SK-N-SH (cell line): ENCODE results near the gene LIMS1. TPM values are rescaled to one million over a fixed set of nuclear protein-coding genes. Genes with fewer than 3 reads are reported as not detected.

Experiments used
- CTCF ChIA-PET: fragments of 300-600, 350-600 bp; formaldehyde crosslinking; extraction: SDS; loops from one replicate; lab custom pipeline; 2021; lab: Yijun Ruan, JAX
- POLR2A ChIA-PET: fragments of 350-600 bp; sonication (Branson Sonifier 250); formaldehyde crosslinking; extraction: SDS; loops from one replicate; lab custom pipeline; 2020; ENCODE audit warnings: antibody characterized with exemption, inconsistent platforms; lab: Yijun Ruan, JAX
- DNase-seq: peaks from one replicate; pipeline ENCODE4 v3.0.0; 2012
- H2AFZ ChIP-seq: fragments of 200-600 bp; sonication (generic); 2 replicates; pipeline ENCODE4 v1.8.1; 2016; ENCODE audit warnings: antibody characterized with exemption, mild to moderate bottlenecking, low read depth
- H3F3A ChIP-seq: fragments of 200-600 bp; sonication (generic); replicated peaks from 2 replicates; pipeline ENCODE3; 2016; ENCODE audit warnings: antibody characterized with exemption, mild to moderate bottlenecking; ENCODE audit not compliant: insufficient read depth
- H3K27ac ChIP-seq, 2 experiments: fragments of 200-500 bp in 1 of 2; fragments of 200-600 bp in 1 of 2; sonication (Bioruptor generic) in 1 of 2; sonication (generic), shearing (Covaris generic) in 1 of 2; 2 replicates each; pipeline versions ENCODE4 v1.5.1 to v1.6.1; 2014 to 2016; ENCODE audit warnings: low read depth in 2 of 2, inconsistent platforms in 1 of 2, low read length in 1 of 2, mild to moderate bottlenecking in 1 of 2, mixed read lengths in 1 of 2
- H3K27me3 ChIP-seq: fragments of 200-600 bp; sonication (generic), shearing (Covaris generic); 2 replicates; pipeline ENCODE4 v1.6.1; 2016; ENCODE audit warnings: mixed run types; ENCODE audit not compliant: insufficient read depth
- H3K36me3 ChIP-seq, 2 experiments: fragments of 200-500 bp in 1 of 2; fragments of 200-600 bp in 1 of 2; sonication (Bioruptor generic) in 1 of 2; sonication (generic) in 1 of 2; replicated peaks in 1 of 2; 2 replicates each; pipeline versions ENCODE3 to v1.5.1; 2014 to 2016; ENCODE audit warnings: low read length in 1 of 2, mild to moderate bottlenecking in 1 of 2; ENCODE audit not compliant: insufficient read depth in 2 of 2, control insufficient read depth in 1 of 2
- H3K4me1 ChIP-seq, 2 experiments: fragments of 200-500 bp in 1 of 2; fragments of 200-600 bp in 1 of 2; sonication (Bioruptor generic) in 1 of 2; sonication (generic), shearing (Covaris generic) in 1 of 2; 2 replicates each; pipeline versions ENCODE4 v1.5.1 to v1.6.1; 2014 to 2016; ENCODE audit warnings: low read depth in 1 of 2, low read length in 1 of 2, mixed run types in 1 of 2; ENCODE audit not compliant: insufficient read depth in 2 of 2, control insufficient read depth in 1 of 2
- H3K4me2 ChIP-seq: fragments of 200-600 bp; sonication (generic), shearing (Covaris generic); 2 replicates; pipeline ENCODE4 v1.6.1; 2017; ENCODE audit warnings: mixed run types
- H3K4me3 ChIP-seq, 2 experiments: fragments of 200-500 bp in 1 of 2; fragments of 200-600 bp in 1 of 2; sonication (Bioruptor generic) in 1 of 2; sonication (generic), shearing (Covaris generic) in 1 of 2; 2 replicates each; pipeline versions ENCODE4 v1.5.1 to v1.8.1; 2014 to 2016; ENCODE audit warnings: low read depth in 2 of 2, inconsistent platforms in 1 of 2, low read length in 1 of 2, mild to moderate bottlenecking in 1 of 2, mixed read lengths in 1 of 2, moderate library complexity in 1 of 2
- H3K79me2 ChIP-seq: fragments of 200-600 bp; sonication (generic); 2 replicates; pipeline ENCODE4 v1.8.1; 2017; ENCODE audit warnings: mild to moderate bottlenecking; ENCODE audit not compliant: insufficient read depth
- H3K9ac ChIP-seq: fragments of 200-600 bp; sonication (generic); 2 replicates; pipeline ENCODE4 v1.6.1; 2017; ENCODE audit warnings: mixed run types
- H3K9me2 ChIP-seq: fragments of 200-600 bp; sonication (generic); 2 replicates; pipeline ENCODE4 v1.6.1; 2017; ENCODE audit warnings: mixed run types
- H3K9me3 ChIP-seq: fragments of 200-600 bp; sonication (generic); 2 replicates; pipeline ENCODE4 v1.6.1; 2017; ENCODE audit warnings: mixed run types, mild to moderate bottlenecking, moderate library complexity
- H4K20me1 ChIP-seq: fragments of 200-600 bp; sonication (generic); 2 replicates; pipeline ENCODE4 v1.6.1; 2017; ENCODE audit warnings: mild to moderate bottlenecking, mixed run types; ENCODE audit not compliant: insufficient read depth
- EZH2phosphoT487 ChIP-seq: fragments of 200-600 bp; sonication (generic); IDR thresholded peaks from 2 replicates; pipeline ENCODE4 v1.6.1; 2017; ENCODE audit warnings: low read depth, mixed run types, mild to moderate bottlenecking, antibody characterized with exemption, moderate library complexity, borderline replicate concordance
- FOSL2 ChIP-seq: IDR thresholded peaks from 2 replicates; pipeline ENCODE4 v1.4.0; 2012; ENCODE audit warnings: low read depth, mild to moderate bottlenecking, moderate library complexity, borderline replicate concordance
- FOXM1 ChIP-seq: IDR thresholded peaks from 2 replicates; pipeline ENCODE4 v1.4.0; 2012; ENCODE audit warnings: low read depth, mild to moderate bottlenecking
- GABPA ChIP-seq: IDR thresholded peaks from 2 replicates; pipeline ENCODE4 v1.4.0; 2012; ENCODE audit warnings: low read depth, mild to moderate bottlenecking
- NRF1 ChIP-seq: IDR thresholded peaks from 2 replicates; pipeline ENCODE4 v1.6.1; 2012; ENCODE audit warnings: low read depth, mild to moderate bottlenecking, low read length
- POLR2AphosphoS5 ChIP-seq: IDR thresholded peaks from 2 replicates; pipeline ENCODE4 v1.6.1; 2012; ENCODE audit warnings: low read depth, low read length
- RAD21 ChIP-seq: IDR thresholded peaks from 2 replicates; pipeline ENCODE4 v1.6.1; 2012; ENCODE audit warnings: mild to moderate bottlenecking, low read length
- RCOR1 ChIP-seq: fragments of 150-350 bp; IDR thresholded peaks from 2 replicates; pipeline ENCODE4 v1.6.1; 2017; ENCODE audit warnings: antibody characterized with exemption, low read length
- RXRA ChIP-seq: IDR thresholded peaks from 2 replicates; pipeline ENCODE4 v1.4.0; 2012; ENCODE audit warnings: low read depth, mild to moderate bottlenecking, borderline replicate concordance
- TAF1 ChIP-seq: IDR thresholded peaks from 2 replicates; pipeline ENCODE4 v1.6.1; 2012; ENCODE audit warnings: low read depth, mild to moderate bottlenecking, low read length, moderate library complexity, borderline replicate concordance
- WGBS: methylation state at CpG from one replicate; pipeline ENCODE4 v1.1.6; 2017; ENCODE audit warnings: low lambda C conversion rate; 5-methylcytosine and 5-hydroxymethylcytosine counted together
- polyA plus RNA-seq, 3 experiments: library from polyadenylated mRNA; depleted of rRNA; stranded (reverse); fragments of >200 nt; gene quantifications; 2 replicates each; pipeline ENCODE4 v1.2.3, GENCODE V29; 2012
- TF ChIP-seq, protein P1 (sequence below): IDR thresholded peaks from 2 replicates; pipeline ENCODE4 v1.6.1; 2012; ENCODE audit warnings: mild to moderate bottlenecking, low read depth, low read length, moderate library complexity
- TF ChIP-seq, protein P2 (sequence below): IDR thresholded peaks from 2 replicates; pipeline ENCODE4 v1.4.0; 2012; ENCODE audit warnings: low read depth, borderline replicate concordance
- TF ChIP-seq, protein P3 (sequence below): fragments of 200-600 bp; sonication (generic); IDR thresholded peaks from 2 replicates; pipeline ENCODE4 v1.6.1; 2017; ENCODE audit warnings: antibody characterized with exemption, mild to moderate bottlenecking, moderate library complexity
- TF ChIP-seq, protein P4 (sequence below): IDR thresholded peaks from 2 replicates; pipeline ENCODE4 v1.4.0; 2012; ENCODE audit warnings: low read depth
- TF ChIP-seq, protein P5 (sequence below): IDR thresholded peaks from 2 replicates; pipeline ENCODE4; 2012
- TF ChIP-seq, protein P6 (sequence below): fragments of 150-350 bp; IDR thresholded peaks from 2 replicates; pipeline ENCODE4 v1.6.1; 2017; ENCODE audit warnings: antibody characterized with exemption, low read length, low read depth, borderline replicate concordance

The LIMS1 gene
- polyA plus RNA-seq, 1 of the 3 experiments (the other 2 are of a cell fraction): 123 TPM

DNA sequence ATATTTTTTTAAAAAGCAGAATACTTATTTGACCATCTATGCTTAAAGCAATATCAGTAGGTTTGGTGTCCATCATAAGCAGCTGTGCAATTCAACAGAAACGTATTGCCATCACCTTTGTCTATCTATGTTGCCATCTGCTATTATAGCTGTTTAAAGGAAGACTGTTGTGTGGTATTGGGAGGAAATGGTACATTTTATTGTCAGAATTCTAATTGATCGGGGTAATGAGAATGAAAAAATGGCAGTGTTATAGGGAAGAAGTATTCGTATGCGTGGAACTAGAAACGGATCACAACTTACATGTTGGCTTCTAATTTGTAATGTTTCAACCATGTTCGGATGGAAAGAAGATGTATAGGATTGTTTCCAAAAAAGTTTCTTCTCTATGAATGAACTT lies 94.7 kb downstream of the LIMS1 start (continued):
- TF ChIP-seq, protein P1, sequence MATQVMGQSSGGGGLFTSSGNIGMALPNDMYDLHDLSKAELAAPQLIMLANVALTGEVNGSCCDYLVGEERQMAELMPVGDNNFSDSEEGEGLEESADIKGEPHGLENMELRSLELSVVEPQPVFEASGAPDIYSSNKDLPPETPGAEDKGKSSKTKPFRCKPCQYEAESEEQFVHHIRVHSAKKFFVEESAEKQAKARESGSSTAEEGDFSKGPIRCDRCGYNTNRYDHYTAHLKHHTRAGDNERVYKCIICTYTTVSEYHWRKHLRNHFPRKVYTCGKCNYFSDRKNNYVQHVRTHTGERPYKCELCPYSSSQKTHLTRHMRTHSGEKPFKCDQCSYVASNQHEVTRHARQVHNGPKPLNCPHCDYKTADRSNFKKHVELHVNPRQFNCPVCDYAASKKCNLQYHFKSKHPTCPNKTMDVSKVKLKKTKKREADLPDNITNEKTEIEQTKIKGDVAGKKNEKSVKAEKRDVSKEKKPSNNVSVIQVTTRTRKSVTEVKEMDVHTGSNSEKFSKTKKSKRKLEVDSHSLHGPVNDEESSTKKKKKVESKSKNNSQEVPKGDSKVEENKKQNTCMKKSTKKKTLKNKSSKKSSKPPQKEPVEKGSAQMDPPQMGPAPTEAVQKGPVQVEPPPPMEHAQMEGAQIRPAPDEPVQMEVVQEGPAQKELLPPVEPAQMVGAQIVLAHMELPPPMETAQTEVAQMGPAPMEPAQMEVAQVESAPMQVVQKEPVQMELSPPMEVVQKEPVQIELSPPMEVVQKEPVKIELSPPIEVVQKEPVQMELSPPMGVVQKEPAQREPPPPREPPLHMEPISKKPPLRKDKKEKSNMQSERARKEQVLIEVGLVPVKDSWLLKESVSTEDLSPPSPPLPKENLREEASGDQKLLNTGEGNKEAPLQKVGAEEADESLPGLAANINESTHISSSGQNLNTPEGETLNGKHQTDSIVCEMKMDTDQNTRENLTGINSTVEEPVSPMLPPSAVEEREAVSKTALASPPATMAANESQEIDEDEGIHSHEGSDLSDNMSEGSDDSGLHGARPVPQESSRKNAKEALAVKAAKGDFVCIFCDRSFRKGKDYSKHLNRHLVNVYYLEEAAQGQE: no peak
- no peak for TF ChIP-seq RCOR1
- TF ChIP-seq EZH2phosphoT487: no peak
- no peak for TF ChIP-seq RAD21
- TF ChIP-seq POLR2AphosphoS5: no peak

DNA sequence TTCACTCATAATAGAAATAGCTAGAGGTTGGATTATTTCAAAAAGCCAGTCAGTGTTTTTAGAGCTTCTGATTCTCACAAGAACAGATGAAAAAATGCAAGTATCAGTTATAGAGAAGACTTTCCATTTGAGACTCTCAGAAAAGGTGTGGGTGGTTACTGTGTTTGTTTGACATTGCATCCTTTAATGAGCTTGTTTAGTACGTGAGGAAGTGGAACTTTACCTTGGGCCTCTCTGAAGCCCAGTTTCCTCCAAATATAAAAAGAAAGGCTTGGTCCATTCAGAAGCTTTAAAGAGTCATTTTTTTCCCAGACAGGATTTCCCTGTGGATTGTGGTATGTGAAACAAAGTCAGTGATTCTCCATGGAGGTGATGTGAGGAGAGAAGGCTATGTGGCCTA lies 95.1 kb downstream of the LIMS1 start:
- no peak overlapping the region for H3K9ac ChIP-seq
- DNase-seq: no peak
- H3K79me2 ChIP-seq: peaks cover 95% of the 10 kb centered on the region
- POLR2A ChIA-PET: no interaction called here
- no peaks in the 10 kb centered on the region for H3F3A ChIP-seq
- no peaks in the 10 kb centered on the region for H3K9me3 ChIP-seq
- peaks cover 15 to 26% of the 10 kb centered on the region in 2 experiments for H3K4me1 ChIP-seq
- H3K27ac ChIP-seq: no peak overlapping the region
- H3K9me2 ChIP-seq: no peaks in the 10 kb centered on the region
- 100% methylated on average over 1 of the region's 1 CpG for WGBS
- no peak overlapping the region for H3K4me3 ChIP-seq
- CTCF ChIA-PET: interaction anchor here (0.6 to 2.1 kb wide), 3 partner anchors 8 to 281 kb away, joined by 3 to 14 read pairs (median 3); no protein-coding TSS in a partner anchor
- H4K20me1 ChIP-seq: peaks cover 5% of the 10 kb centered on the region
- H2AFZ ChIP-seq: no peak overlapping the region
- no peaks in the 10 kb centered on the region for H3K27me3 ChIP-seq
- H3K4me2 ChIP-seq: no peak overlapping the region
- H3K36me3 ChIP-seq: no peaks in the 10 kb centered on the region
- TF ChIP-seq EZH2phosphoT487 (no peak), RXRA (no peak), NRF1 (no peak), GABPA (no peak), POLR2AphosphoS5 (no peak), TAF1 (no peak), FOSL2 (no peak), FOXM1 (no peak)
- TF ChIP-seq, protein P2, sequence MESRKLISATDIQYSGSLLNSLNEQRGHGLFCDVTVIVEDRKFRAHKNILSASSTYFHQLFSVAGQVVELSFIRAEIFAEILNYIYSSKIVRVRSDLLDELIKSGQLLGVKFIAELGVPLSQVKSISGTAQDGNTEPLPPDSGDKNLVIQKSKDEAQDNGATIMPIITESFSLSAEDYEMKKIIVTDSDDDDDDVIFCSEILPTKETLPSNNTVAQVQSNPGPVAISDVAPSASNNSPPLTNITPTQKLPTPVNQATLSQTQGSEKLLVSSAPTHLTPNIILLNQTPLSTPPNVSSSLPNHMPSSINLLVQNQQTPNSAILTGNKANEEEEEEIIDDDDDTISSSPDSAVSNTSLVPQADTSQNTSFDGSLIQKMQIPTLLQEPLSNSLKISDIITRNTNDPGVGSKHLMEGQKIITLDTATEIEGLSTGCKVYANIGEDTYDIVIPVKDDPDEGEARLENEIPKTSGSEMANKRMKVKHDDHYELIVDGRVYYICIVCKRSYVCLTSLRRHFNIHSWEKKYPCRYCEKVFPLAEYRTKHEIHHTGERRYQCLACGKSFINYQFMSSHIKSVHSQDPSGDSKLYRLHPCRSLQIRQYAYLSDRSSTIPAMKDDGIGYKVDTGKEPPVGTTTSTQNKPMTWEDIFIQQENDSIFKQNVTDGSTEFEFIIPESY: no peak
- TF ChIP-seq, protein P3, sequence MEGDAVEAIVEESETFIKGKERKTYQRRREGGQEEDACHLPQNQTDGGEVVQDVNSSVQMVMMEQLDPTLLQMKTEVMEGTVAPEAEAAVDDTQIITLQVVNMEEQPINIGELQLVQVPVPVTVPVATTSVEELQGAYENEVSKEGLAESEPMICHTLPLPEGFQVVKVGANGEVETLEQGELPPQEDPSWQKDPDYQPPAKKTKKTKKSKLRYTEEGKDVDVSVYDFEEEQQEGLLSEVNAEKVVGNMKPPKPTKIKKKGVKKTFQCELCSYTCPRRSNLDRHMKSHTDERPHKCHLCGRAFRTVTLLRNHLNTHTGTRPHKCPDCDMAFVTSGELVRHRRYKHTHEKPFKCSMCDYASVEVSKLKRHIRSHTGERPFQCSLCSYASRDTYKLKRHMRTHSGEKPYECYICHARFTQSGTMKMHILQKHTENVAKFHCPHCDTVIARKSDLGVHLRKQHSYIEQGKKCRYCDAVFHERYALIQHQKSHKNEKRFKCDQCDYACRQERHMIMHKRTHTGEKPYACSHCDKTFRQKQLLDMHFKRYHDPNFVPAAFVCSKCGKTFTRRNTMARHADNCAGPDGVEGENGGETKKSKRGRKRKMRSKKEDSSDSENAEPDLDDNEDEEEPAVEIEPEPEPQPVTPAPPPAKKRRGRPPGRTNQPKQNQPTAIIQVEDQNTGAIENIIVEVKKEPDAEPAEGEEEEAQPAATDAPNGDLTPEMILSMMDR: no peak
- TF ChIP-seq, protein P4, sequence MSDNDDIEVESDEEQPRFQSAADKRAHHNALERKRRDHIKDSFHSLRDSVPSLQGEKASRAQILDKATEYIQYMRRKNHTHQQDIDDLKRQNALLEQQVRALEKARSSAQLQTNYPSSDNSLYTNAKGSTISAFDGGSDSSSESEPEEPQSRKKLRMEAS: no peak
- TF ChIP-seq, protein P5, sequence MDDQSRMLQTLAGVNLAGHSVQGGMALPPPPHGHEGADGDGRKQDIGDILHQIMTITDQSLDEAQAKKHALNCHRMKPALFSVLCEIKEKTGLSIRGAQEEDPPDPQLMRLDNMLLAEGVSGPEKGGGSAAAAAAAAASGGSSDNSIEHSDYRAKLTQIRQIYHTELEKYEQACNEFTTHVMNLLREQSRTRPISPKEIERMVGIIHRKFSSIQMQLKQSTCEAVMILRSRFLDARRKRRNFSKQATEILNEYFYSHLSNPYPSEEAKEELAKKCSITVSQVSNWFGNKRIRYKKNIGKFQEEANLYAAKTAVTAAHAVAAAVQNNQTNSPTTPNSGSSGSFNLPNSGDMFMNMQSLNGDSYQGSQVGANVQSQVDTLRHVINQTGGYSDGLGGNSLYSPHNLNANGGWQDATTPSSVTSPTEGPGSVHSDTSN: no peak
- TF ChIP-seq, protein P6, sequence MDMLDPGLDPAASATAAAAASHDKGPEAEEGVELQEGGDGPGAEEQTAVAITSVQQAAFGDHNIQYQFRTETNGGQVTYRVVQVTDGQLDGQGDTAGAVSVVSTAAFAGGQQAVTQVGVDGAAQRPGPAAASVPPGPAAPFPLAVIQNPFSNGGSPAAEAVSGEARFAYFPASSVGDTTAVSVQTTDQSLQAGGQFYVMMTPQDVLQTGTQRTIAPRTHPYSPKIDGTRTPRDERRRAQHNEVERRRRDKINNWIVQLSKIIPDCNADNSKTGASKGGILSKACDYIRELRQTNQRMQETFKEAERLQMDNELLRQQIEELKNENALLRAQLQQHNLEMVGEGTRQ: no peak
- TF ChIP-seq, protein P1: no peak
